T-helper 1 cell (primary cell): Measurements from ENCODE around the gene PITX1.
"Not testable (repeated sequence)": the region's sequence is repeated elsewhere in the genome, so short reads cannot be mapped to it uniquely, and the experiment has no call there.

Experiments used
- DNase-seq, 5 donors: peaks; one replicate each; pipeline ENCODE4 v3.0.0-alpha.2; 2012 to 2020

The PITX1 gene

GRCh38 chr5:135008981-135009735, 24.9 kb downstream of the PITX1 start:
- DNase-seq = no peak

- DNase-seq = no peak
Measured at GRCh38 chr5:135008556-135008955, 25.5 kb downstream of the PITX1 start.

- no peak for DNase-seq
Measured at GRCh38 chr5:135007749-135008363, 26.2 kb downstream of the PITX1 start.

GRCh38 chr5:135007305-135007704, 26.7 kb downstream of the PITX1 start:
- DNase-seq = no peak

- DNase-seq = no peak
Measured at GRCh38 chr5:135005076-135005475, 29.0 kb downstream of the PITX1 start.

GRCh38 chr5:135004376-135004775, 29.7 kb downstream of the PITX1 start:
- DNase-seq = no peak

- not testable (repeated sequence) for DNase-seq
Measured at GRCh38 chr5:134998068-134998467, 36.0 kb downstream of the PITX1 start.

- DNase-seq = no peak
Measured at GRCh38 chr5:134997015-134997414, 37.0 kb downstream of the PITX1 start.

GRCh38 chr5:134995850-134996402, 38.1 kb downstream of the PITX1 start:
- DNase-seq = no peak

GRCh38 chr5:134994560-134995156, 39.4 kb downstream of the PITX1 start:
- no peak for DNase-seq

- DNase-seq = no peak
Measured at GRCh38 chr5:134993161-134993560, 40.9 kb downstream of the PITX1 start.

- DNase-seq = no peak
Measured at GRCh38 chr5:134992148-134992547, 41.9 kb downstream of the PITX1 start.

- not testable (repeated sequence) for DNase-seq
Measured at GRCh38 chr5:134990183-134990582, 43.8 kb downstream of the PITX1 start.

GRCh38 chr5:134989266-134989830, 44.7 kb downstream of the PITX1 start:
- DNase-seq = no peak

GRCh38 chr5:134982230-134982629, 51.8 kb downstream of the PITX1 start:
- no peak for DNase-seq

GRCh38 chr5:134979416-134979815, 54.6 kb downstream of the PITX1 start:
- no peak for DNase-seq
